ENCODE measurements around the gene SORBS1.

Gene SORBS1

GRCh38 chr10:95262763-95263518 lies 298.2 kb downstream of the SORBS1 start:
- H3K4me3 ChIP-seq (ENCODE audit: insufficient read depth, low read depth, low read length, poor library complexity, severe bottlenecking) = no peak overlapping the region
- H3K9me3 ChIP-seq (ENCODE audit: control insufficient read depth, low read length) = no peaks in the 10 kb centered on the region
- no peaks in the 10 kb centered on the region for H3K4me1 ChIP-seq (ENCODE audit: control insufficient read depth, insufficient read depth, low read length, poor library complexity, severe bottlenecking)
- no peak for DNase-seq
- H3K27ac ChIP-seq (ENCODE audit: insufficient read depth, low read length, poor library complexity, severe bottlenecking) = no peak overlapping the region
- no peaks in the 10 kb centered on the region for H3K27me3 ChIP-seq (replicated peaks; ENCODE audit: control insufficient read depth, insufficient read depth, low read length, poor library complexity, severe bottlenecking)
- H3K36me3 ChIP-seq (ENCODE audit: control insufficient read depth, insufficient read depth, low read length) = no peaks in the 10 kb centered on the region

- no peak overlapping the region for H3K27ac ChIP-seq (ENCODE audit: insufficient read depth, low read length, poor library complexity, severe bottlenecking)
- no peaks in the 10 kb centered on the region for H3K36me3 ChIP-seq (ENCODE audit: control insufficient read depth, insufficient read depth, low read length)
- H3K27me3 ChIP-seq (replicated peaks; ENCODE audit: control insufficient read depth, insufficient read depth, low read length, poor library complexity, severe bottlenecking) = no peaks in the 10 kb centered on the region
- no peak overlapping the region for H3K4me3 ChIP-seq (ENCODE audit: insufficient read depth, low read depth, low read length, poor library complexity, severe bottlenecking)
- DNase-seq = no peak
- H3K4me1 ChIP-seq (ENCODE audit: control insufficient read depth, insufficient read depth, low read length, poor library complexity, severe bottlenecking) = no peaks in the 10 kb centered on the region
- no peaks in the 10 kb centered on the region for H3K9me3 ChIP-seq (ENCODE audit: control insufficient read depth, low read length)
Measured at GRCh38 chr10:95261926-95262325, 299.2 kb downstream of the SORBS1 start.
